NB4 (cell line): ENCODE data around the gene ARHGAP23.

Source experiments
- DNase-seq: peaks from one replicate; pipeline ENCODE4 v3.0.0; 2010; ENCODE audit warnings: low read depth
- H3K4me3 ChIP-seq: one replicate; pipeline ENCODE4 v1.5.1; 2011; ENCODE audit warnings: mild to moderate bottlenecking, low read depth, low read length, moderate library complexity
- MYC ChIP-seq: IDR thresholded peaks from 2 replicates; pipeline ENCODE4 v1.6.1; 2011; ENCODE audit warnings: low read depth, low read length
- POLR2A ChIP-seq: IDR thresholded peaks from 2 replicates; pipeline ENCODE4 v1.6.1; 2011; ENCODE audit warnings: mild to moderate bottlenecking; ENCODE audit not compliant: insufficient read length; ENCODE audit errors: extremely low read depth
- TF ChIP-seq, protein P1 (sequence below): IDR thresholded peaks from one replicate; pipeline ENCODE4 v1.5.1; 2012; ENCODE audit warnings: low read depth, low read length
- TF ChIP-seq, protein P2 (sequence below): IDR thresholded peaks from 2 replicates; pipeline ENCODE4 v1.6.1; 2011; ENCODE audit warnings: low read depth, low read length

Gene ARHGAP23

DNA sequence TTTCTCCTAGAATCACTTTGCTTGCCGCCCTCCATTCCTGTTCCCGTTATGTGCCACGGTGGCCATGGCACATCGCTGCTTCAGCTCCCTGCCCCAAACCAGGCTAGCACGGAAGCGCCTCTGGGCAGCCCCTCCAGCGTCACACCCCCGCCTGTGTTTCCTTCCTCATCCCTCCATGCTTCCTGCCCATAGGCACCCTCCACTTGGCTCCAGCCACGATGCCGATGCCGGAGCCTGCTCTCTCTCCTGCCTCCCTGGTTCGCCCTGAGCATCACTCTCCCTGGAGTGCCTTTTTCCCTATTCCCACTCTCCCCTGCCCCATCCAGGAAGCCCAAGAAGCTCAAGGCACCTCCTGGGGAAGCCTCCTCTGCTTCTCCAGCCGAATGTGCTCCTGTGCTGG lies 3.2 kb upstream of the ARHGAP23 start:
- TF ChIP-seq MYC (no peak), POLR2A (no peak)
- TF ChIP-seq, protein P1, sequence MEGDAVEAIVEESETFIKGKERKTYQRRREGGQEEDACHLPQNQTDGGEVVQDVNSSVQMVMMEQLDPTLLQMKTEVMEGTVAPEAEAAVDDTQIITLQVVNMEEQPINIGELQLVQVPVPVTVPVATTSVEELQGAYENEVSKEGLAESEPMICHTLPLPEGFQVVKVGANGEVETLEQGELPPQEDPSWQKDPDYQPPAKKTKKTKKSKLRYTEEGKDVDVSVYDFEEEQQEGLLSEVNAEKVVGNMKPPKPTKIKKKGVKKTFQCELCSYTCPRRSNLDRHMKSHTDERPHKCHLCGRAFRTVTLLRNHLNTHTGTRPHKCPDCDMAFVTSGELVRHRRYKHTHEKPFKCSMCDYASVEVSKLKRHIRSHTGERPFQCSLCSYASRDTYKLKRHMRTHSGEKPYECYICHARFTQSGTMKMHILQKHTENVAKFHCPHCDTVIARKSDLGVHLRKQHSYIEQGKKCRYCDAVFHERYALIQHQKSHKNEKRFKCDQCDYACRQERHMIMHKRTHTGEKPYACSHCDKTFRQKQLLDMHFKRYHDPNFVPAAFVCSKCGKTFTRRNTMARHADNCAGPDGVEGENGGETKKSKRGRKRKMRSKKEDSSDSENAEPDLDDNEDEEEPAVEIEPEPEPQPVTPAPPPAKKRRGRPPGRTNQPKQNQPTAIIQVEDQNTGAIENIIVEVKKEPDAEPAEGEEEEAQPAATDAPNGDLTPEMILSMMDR, result no peak
- TF ChIP-seq, protein P2, sequence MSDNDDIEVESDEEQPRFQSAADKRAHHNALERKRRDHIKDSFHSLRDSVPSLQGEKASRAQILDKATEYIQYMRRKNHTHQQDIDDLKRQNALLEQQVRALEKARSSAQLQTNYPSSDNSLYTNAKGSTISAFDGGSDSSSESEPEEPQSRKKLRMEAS, result no peak
- DNase-seq, result no peak
- no peak overlapping the region for H3K4me3 ChIP-seq

DNA sequence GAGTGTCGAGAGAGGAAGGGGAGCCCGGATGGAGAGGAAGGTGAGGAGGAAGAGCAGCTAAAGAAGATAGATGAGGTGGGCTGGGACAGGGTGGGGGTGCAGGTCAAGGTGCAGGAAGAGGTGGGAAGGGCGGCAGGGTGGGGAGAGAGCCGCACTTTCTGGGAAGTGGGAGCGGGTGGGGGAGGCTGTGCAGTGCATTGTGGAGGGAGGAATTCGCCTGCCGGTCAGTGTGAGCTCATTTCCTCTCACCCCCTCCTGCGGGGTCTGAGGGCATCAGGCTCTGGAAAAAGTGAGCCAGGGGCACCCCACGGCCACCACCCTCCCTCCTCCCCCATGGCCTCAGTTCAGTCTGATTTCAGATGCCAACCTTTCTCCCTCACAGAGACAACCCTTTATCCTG lies 2.5 kb upstream of the ARHGAP23 start:
- no peak for DNase-seq
- H3K4me3 ChIP-seq, result no peak overlapping the region
- TF ChIP-seq, protein P1, result no peak
- TF ChIP-seq POLR2A (no peak), MYC (no peak)
- TF ChIP-seq, protein P2, result no peak

DNA sequence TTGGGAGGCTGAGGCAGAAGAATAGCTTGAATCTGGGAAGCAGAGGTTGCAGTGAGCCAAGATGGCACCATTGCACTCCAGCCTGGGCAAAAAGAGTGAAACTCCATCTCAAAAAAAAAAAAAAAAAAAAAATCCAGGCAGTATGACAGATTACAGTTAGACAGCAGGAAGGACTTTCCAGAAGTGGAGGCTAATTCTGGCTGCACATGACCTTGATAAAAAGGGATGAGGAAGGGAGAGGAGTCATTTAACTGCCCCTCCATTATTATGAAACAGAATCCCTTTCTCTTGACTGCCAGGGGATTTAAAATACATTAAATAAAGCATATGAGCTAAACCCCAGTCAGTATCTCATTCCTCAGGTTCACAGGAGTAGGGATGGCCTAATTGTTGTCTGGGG lies 1.8 kb upstream of the ARHGAP23 start:
- TF ChIP-seq, protein P2, result no peak
- TF ChIP-seq POLR2A (no peak), MYC (no peak)
- TF ChIP-seq, protein P1, result no peak
- DNase-seq, result no peak

DNA sequence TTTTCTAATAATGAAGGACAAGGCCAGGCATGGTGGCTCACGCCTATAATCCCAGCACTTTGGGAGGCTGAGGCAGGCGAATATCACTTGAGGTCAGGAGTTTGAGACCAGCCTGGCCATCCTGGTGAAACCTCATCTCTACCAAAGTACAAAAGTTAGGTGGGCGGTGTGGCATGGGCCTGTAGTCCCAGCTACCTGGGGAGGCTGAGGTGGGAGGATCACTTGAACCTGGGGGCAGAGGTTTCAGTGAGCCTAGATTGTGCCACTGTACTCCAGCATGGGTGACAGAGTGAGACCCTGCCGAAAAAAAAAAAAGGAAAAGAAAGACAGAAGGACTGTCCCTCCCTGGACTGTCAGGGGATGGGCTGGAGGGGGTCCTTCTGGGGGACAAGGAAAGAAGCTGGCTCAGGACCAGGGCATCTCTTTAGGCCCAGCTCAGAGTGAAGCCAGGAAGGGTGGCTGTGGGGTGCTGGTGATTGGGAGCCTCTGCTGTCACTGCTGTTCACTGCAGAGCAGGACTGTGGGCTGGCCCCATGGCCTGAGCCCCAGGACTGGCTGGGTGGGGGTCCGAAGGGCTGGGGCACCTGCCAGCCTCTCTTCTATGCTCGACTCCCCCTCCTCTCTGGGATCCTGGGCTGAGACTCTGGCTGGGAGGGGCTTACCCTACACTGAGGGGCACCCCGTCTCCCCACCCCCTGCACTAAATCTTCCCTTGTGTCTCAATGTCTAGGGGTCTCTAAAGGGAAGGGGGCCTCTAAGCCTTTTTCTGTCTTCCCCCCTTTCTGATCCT lies 909 bp upstream of the ARHGAP23 start:
- no peak for DNase-seq
- peak overlapping the region; percentile 73 for H3K4me3 ChIP-seq
- no peak for TF ChIP-seq MYC
- TF ChIP-seq, protein P2, result no peak
- TF ChIP-seq, protein P1, result no peak
- TF ChIP-seq POLR2A, result no peak

More for the DNA sequence above, 1.8 kb upstream of the ARHGAP23 start:
- H3K4me3 ChIP-seq, result no peak overlapping the region

DNA sequence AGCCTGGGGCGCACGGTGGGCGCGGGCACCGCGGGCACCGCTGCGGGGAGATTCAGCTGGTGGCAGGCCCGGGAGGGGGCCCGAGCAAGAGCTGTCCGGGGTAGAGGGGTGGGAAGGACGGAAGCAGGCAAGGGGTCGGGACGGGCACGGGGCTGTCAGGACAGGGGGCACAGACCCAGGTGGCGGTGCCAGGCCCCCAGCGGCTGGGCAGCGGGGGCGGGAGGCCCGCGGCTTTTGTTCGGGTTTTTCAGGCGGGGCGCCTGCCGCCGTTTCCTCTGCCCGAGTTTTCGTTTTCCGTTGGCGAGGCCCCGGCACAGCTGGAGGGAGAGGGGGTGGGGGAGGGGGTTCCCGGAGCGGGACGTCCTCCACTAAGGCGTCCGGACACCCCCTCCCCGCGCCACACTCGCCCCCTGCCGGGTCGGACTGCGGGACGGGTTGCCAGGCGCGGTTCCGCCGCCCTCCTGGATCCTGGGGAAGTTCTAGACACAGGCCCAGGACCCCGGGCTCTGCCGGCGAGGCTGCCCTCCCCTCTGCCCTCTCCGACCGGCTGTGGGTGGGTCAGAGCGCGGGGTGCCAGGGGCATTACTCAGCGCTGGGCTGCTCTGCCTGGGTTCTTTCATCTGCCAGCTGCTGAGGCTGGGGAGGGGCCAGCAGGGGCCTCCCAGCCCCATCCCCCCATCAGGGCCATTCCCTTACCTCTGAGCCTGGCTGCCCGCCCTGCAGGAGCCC lies 543 bp downstream of the ARHGAP23 start:
- peak overlapping the region; percentile 67 for H3K4me3 ChIP-seq

More for the DNA sequence above, 543 bp downstream of the ARHGAP23 start:
- peak; percentile 78 for DNase-seq
- TF ChIP-seq, protein P2, result no peak; the same call in 1 of the 2 replicates
- TF ChIP-seq MYC (0 out of 2 replicates have a peak, but pooled peaks have one; percentile 0), POLR2A (no peak)
- TF ChIP-seq, protein P1, result no peak
